HCT116 (cell line): ENCODE data around the gene AFF1.

Source experiments
- CTCF ChIP-seq, 3 experiments: fragments of 200-600 bp in 1 of 3; sonication (generic) in 1 of 3; IDR thresholded peaks in 2 of 3; conservative IDR thresholded peaks in 1 of 3; 2 replicates each; pipeline ENCODE4 v1.5.1; 2012 to 2017; ENCODE audit warnings: low read depth in 2 of 3, low read length in 2 of 3, antibody characterized with exemption in 1 of 3, borderline replicate concordance in 1 of 3, control low read depth in 1 of 3, mild to moderate bottlenecking in 1 of 3, mixed read lengths in 1 of 3, mixed run types in 1 of 3, moderate library complexity in 1 of 3; ENCODE audit not compliant: insufficient read depth in 1 of 3
- EZH2 ChIP-seq: fragments of 200-600 bp; sonication (generic); IDR thresholded peaks from 2 replicates; pipeline ENCODE4 v1.6.1; 2017; ENCODE audit warnings: antibody characterized with exemption, mixed run types
- JUND ChIP-seq: IDR thresholded peaks from 2 replicates; pipeline ENCODE4 v1.6.1; 2012
- MAX ChIP-seq: IDR thresholded peaks from 2 replicates; pipeline ENCODE4 v1.6.1; 2012
- POLR2A ChIP-seq: IDR thresholded peaks from 2 replicates; pipeline ENCODE4 v1.7.0; 2011; ENCODE audit warnings: borderline replicate concordance; ENCODE audit not compliant: insufficient read depth, insufficient read length; ENCODE audit errors: extremely low read depth
- POLR2AphosphoS5 ChIP-seq: IDR thresholded peaks from 2 replicates; pipeline ENCODE4 v1.6.1; 2011; ENCODE audit warnings: mild to moderate bottlenecking, low read depth, low read length, moderate library complexity
- SRF ChIP-seq: IDR thresholded peaks from 2 replicates; pipeline ENCODE4 v1.6.1; 2012; ENCODE audit warnings: low read depth
- YY1 ChIP-seq: IDR thresholded peaks from 2 replicates; pipeline ENCODE4 v1.6.1; 2011; ENCODE audit warnings: low read length, low read depth, moderate library complexity, mild to moderate bottlenecking; ENCODE audit not compliant: insufficient replicate concordance; ENCODE audit errors: extremely low read depth
- ZFX ChIP-seq: fragments of 450-650 bp; IDR thresholded peaks from 2 replicates; pipeline ENCODE4 v1.6.1; 2017

- no peak for TF ChIP-seq CTCF (IDR thresholded peaks at IDR 0.05 in 2 of 3, conservative IDR thresholded peaks at IDR 0.05 in 1 of 3; ENCODE audit: borderline replicate concordance in 1 of 3, insufficient read depth in 1 of 3, low read depth in 2 of 3, low read length in 2 of 3)
- no peak for TF ChIP-seq MAX
- no peak for TF ChIP-seq EZH2
- no peak for TF ChIP-seq SRF
- no peak for TF ChIP-seq ZFX
- TF ChIP-seq POLR2A, result no peak
- no peak for TF ChIP-seq JUND
- TF ChIP-seq POLR2AphosphoS5, result no peak
- TF ChIP-seq YY1, result no peak
Measured at GRCh38 chr4:87067124-87067885, 132.5 kb downstream of the AFF1 start.
